ENCODE measurements around the gene NAV2. TPM values are rescaled to one million over a fixed set of nuclear protein-coding genes. Genes with fewer than 3 reads are reported as not detected.

The NAV2 gene
- total RNA-seq, 1 experiment from 2014 or later = 22.7 TPM

DNA sequence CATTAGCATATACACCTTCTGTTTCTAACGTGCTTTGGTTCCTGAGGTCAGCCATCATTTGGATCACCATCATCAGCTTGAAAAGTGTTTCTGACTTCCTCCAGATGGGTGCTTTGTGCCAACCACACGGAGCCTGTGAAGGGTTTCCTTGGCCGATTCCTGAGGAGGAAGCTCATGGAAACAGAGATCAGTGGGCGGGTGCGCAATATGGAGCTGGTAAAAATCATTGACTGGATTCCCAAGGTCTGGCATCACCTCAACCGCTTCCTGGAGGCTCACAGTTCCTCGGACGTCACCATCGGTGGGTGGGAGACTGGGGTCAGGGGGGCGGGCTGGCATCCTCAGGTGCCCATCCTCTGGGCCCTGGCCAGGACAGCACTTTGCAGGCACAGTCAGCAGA lies 392.8 kb downstream of the NAV2 start:
- in situ Hi-C loops (cut with HindIII; ENCODE audit: low pct_unique_long_range_greater_than_20kb, low sequenced_read_pairs) = no loop called here

DNA sequence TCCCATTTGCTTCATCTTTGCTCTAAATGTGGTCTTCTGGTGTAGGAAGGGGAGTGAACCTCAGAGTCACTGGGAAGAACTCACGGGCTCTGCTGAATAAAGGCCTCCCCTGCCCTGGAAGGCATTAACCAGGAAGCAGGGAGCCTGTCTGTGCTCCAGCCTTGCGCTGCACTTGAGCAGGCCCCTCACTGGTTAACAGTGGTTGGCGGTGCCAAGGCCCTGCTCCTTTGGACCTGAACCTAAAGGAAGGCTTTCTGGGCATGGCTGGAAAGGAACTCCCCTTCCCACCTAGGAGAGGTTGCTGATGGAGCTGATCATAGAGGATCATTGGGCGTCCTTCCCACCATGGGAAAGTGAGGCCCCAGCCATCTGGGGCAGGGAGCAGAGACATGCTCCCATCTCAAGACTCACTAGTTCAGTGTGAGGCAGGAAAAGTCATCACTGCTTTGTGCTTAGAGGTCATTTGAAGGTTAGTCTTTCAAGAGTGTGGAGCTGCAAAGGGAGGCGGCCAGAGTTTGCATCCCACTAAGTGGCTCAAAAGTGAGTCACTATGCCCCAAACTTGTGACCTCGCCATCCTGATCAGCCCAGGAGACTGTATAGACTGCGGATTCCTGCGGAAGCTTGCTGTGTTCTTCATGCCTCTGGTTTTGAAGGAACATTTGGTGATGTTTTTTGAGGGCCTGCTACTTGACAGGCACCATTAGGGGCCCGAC lies 397.3 kb downstream of the NAV2 start:
- no peak overlapping the region for H3K4me3 ChIP-seq (ENCODE audit: low read depth in 2 of 2, low read length in 2 of 2)
- in situ Hi-C loops (cut with HindIII; ENCODE audit: low pct_unique_long_range_greater_than_20kb, low sequenced_read_pairs) = no loop called here
- no TSS peak for BruUV-seq (replicated peaks)
- DNase-seq (ENCODE audit: low read depth, low spot score) (no peak), ATAC-seq (no peak)
- ChIA-PET POLR2A (no interaction called here), CTCF (no interaction called here)
- H3K36me3 ChIP-seq (ENCODE audit: control insufficient read depth, insufficient read depth, low read length) = no peaks in the 10 kb centered on the region
- no peak overlapping the region for H3K27ac ChIP-seq (ENCODE audit: low read length)
- peaks cover 18% of the 10 kb centered on the region for H3K4me1 ChIP-seq (ENCODE audit: control insufficient read depth, insufficient read depth, low read length)
- no peaks in the 10 kb centered on the region for H3K27me3 ChIP-seq (ENCODE audit: control insufficient read depth, insufficient read depth, low read length)
- TF ChIP-seq TCF7L2 (IDR thresholded peaks at IDR 0.05; ENCODE audit: low read depth, low read length) (no peak), SIN3A (IDR thresholded peaks at IDR 0.05; ENCODE audit: borderline replicate concordance, insufficient read depth, low read depth, low read length) (no peak)
- TF ChIP-seq, protein P1, sequence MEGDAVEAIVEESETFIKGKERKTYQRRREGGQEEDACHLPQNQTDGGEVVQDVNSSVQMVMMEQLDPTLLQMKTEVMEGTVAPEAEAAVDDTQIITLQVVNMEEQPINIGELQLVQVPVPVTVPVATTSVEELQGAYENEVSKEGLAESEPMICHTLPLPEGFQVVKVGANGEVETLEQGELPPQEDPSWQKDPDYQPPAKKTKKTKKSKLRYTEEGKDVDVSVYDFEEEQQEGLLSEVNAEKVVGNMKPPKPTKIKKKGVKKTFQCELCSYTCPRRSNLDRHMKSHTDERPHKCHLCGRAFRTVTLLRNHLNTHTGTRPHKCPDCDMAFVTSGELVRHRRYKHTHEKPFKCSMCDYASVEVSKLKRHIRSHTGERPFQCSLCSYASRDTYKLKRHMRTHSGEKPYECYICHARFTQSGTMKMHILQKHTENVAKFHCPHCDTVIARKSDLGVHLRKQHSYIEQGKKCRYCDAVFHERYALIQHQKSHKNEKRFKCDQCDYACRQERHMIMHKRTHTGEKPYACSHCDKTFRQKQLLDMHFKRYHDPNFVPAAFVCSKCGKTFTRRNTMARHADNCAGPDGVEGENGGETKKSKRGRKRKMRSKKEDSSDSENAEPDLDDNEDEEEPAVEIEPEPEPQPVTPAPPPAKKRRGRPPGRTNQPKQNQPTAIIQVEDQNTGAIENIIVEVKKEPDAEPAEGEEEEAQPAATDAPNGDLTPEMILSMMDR (IDR thresholded peaks at IDR 0.05) = no peak
- H3K9me3 ChIP-seq (ENCODE audit: control insufficient read depth, insufficient read depth, low read depth, low read length) = no peaks in the 10 kb centered on the region
- intact Hi-C loops (cut with micrococcal nuclease; ENCODE audit: unreplicated experiment) = loop anchor here (2.0 kb wide), 1 partner anchor 159 kb away; no protein-coding TSS in a partner anchor

More for the DNA sequence above, 392.8 kb downstream of the NAV2 start:
- no TSS peak for BruUV-seq (replicated peaks)
- H3K36me3 ChIP-seq (ENCODE audit: control insufficient read depth, insufficient read depth, low read length) = no peaks in the 10 kb centered on the region
- H3K27ac ChIP-seq (ENCODE audit: low read length) = no peak overlapping the region
- TF ChIP-seq, protein P1 (IDR thresholded peaks at IDR 0.05) = no peak
- TF ChIP-seq, protein P2, sequence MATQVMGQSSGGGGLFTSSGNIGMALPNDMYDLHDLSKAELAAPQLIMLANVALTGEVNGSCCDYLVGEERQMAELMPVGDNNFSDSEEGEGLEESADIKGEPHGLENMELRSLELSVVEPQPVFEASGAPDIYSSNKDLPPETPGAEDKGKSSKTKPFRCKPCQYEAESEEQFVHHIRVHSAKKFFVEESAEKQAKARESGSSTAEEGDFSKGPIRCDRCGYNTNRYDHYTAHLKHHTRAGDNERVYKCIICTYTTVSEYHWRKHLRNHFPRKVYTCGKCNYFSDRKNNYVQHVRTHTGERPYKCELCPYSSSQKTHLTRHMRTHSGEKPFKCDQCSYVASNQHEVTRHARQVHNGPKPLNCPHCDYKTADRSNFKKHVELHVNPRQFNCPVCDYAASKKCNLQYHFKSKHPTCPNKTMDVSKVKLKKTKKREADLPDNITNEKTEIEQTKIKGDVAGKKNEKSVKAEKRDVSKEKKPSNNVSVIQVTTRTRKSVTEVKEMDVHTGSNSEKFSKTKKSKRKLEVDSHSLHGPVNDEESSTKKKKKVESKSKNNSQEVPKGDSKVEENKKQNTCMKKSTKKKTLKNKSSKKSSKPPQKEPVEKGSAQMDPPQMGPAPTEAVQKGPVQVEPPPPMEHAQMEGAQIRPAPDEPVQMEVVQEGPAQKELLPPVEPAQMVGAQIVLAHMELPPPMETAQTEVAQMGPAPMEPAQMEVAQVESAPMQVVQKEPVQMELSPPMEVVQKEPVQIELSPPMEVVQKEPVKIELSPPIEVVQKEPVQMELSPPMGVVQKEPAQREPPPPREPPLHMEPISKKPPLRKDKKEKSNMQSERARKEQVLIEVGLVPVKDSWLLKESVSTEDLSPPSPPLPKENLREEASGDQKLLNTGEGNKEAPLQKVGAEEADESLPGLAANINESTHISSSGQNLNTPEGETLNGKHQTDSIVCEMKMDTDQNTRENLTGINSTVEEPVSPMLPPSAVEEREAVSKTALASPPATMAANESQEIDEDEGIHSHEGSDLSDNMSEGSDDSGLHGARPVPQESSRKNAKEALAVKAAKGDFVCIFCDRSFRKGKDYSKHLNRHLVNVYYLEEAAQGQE (IDR thresholded peaks at IDR 0.05; ENCODE audit: insufficient read depth in 1 of 2, low read depth in 2 of 2, low read length in 1 of 2) = no peak
- no peak for TF ChIP-seq TCF7L2 (IDR thresholded peaks at IDR 0.05; ENCODE audit: low read depth, low read length)
- no peak for TF ChIP-seq SIN3A (IDR thresholded peaks at IDR 0.05; ENCODE audit: borderline replicate concordance, insufficient read depth, low read depth, low read length)
- no peak for TF ChIP-seq POLR2AphosphoS5 (IDR thresholded peaks at IDR 0.05; ENCODE audit: low read depth, low read length)
- H3K4me3 ChIP-seq (ENCODE audit: low read depth in 2 of 2, low read length in 2 of 2) = no peak overlapping the region
- intact Hi-C loops (cut with micrococcal nuclease; ENCODE audit: unreplicated experiment) = no loop called here
- no peak for ATAC-seq
- H3K9me3 ChIP-seq (ENCODE audit: control insufficient read depth, insufficient read depth, low read depth, low read length) = no peaks in the 10 kb centered on the region
- no peaks in the 10 kb centered on the region for H3K4me1 ChIP-seq (ENCODE audit: control insufficient read depth, insufficient read depth, low read length)
- no peaks in the 10 kb centered on the region for H3K27me3 ChIP-seq (ENCODE audit: control insufficient read depth, insufficient read depth, low read length)
- DNase-seq (ENCODE audit: low read depth, low spot score) = no peak
- ChIA-PET CTCF (no interaction called here), POLR2A (no interaction called here)
